Esophagus muscularis mucosa (tissue), 4 donors: ENCODE measurements around the gene REG4. TPM values are rescaled to one million over a fixed set of nuclear protein-coding genes. Genes with fewer than 3 reads are reported as not detected.

Experiments used
- DNase-seq: peaks from one replicate; pipeline ENCODE4 v3.0.0-alpha.2; 2017; ENCODE audit errors: extremely low spot score
- H3K27ac ChIP-seq, 4 donors: fragments of 200-600 bp; sonication (generic); replicated peaks in 1 of 4; 1 replicate in 3 of 4; 2 replicates in 1 of 4; pipeline ENCODE4 v1.5.1; 2016 to 2019; ENCODE audit warnings: mild to moderate bottlenecking in 1 of 4
- H3K27me3 ChIP-seq, 4 donors: fragments of 200-600 bp; sonication (generic); one replicate each; pipeline versions ENCODE4 v1.5.1 to v1.6.0; 2016 to 2019
- H3K36me3 ChIP-seq, 4 donors: fragments of 200-600 bp; sonication (generic); one replicate each; pipeline ENCODE4 v1.5.1; 2016 to 2019
- H3K4me1 ChIP-seq, 4 donors: fragments of 200-600 bp; sonication (generic); one replicate each; pipeline ENCODE4 v1.5.1; 2016 to 2019
- H3K4me3 ChIP-seq, 4 donors: fragments of 200-600 bp; sonication (generic); 1 replicate in 2 of 4; 2 replicates in 2 of 4; pipeline ENCODE4 v1.5.1; 2016 to 2019; ENCODE audit warnings: mild to moderate bottlenecking in 4 of 4, moderate library complexity in 1 of 4
- H3K9me3 ChIP-seq, 4 donors: fragments of 200-600 bp; sonication (generic); 1 replicate in 3 of 4; 2 replicates in 1 of 4; pipeline ENCODE4 v1.5.1; 2016 to 2019
- EP300 ChIP-seq: sonication (generic); formaldehyde crosslinking; IDR thresholded peaks from one replicate; pipeline ENCODE4 v1.6.1; 2017; ENCODE audit warnings: antibody characterized with exemption
- POLR2A ChIP-seq: fragments of 450-650 bp; IDR thresholded peaks from one replicate; pipeline ENCODE4 v1.6.1; 2017; ENCODE audit warnings: antibody characterized with exemption, moderate library complexity, mild to moderate bottlenecking, low read depth
- POLR2AphosphoS5 ChIP-seq, 2 donors: sonication (generic); formaldehyde crosslinking; IDR thresholded peaks; one replicate each; pipeline ENCODE4 v1.6.1; 2017; ENCODE audit warnings: antibody characterized with exemption in 2 of 2
- WGBS: methylation state at CpG from one replicate; pipeline ENCODE4 v1.1.5; 2018; 5-methylcytosine and 5-hydroxymethylcytosine counted together
- intact Hi-C: fragments of 100-400 bp; cut with DNase I; formaldehyde crosslinking; loops from one replicate; pipeline ENCODE4 v1.15.1; 2023
- total RNA-seq, 4 donors: library from RNA; depleted of rRNA; stranded (reverse); fragments of >200 nt; gene quantifications; one replicate each; pipeline versions ENCODE4 v1.1.0 to v1.2.1, GENCODE V29; 2016
- TF ChIP-seq, protein P1 (sequence below), 3 experiments: fragments of 200-600 bp in 2 of 3; fragments of 450-650 bp in 1 of 3; sonication (generic) in 2 of 3; IDR thresholded peaks; one replicate each; pipeline ENCODE4 v1.5.1; 2017 to 2019; ENCODE audit warnings: antibody characterized with exemption in 3 of 3, mild to moderate bottlenecking in 2 of 3, moderate library complexity in 1 of 3

The REG4 gene
- total RNA-seq, 4 donors from 2014 or later = not detected

DNA sequence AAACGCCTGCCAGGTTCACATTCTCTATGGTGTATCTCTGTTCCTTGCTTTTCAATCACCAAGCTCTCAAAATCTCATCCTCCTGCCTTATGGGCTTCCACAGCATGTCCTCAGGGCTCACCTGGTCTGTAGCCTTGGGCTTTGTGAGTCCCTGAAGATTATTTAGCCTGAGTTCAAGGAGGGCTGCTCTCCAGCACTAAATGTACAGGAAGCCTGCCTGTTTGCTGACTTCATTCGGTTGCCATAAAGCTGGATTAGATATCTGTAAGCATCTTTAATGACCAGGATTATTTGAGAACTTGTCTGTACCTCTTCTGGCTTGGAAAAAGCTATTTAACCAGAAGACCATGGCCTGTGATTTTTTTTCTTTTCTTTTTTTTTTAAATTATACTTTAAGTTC lies 6.9 kb upstream of the REG4 start:
- H3K36me3 ChIP-seq = no peaks in the 10 kb centered on the region
- peaks cover 0 to 7% (median 0%) of the 10 kb centered on the region in 4 donors for H3K27me3 ChIP-seq
- no peaks in the 10 kb centered on the region for H3K4me1 ChIP-seq
- DNase-seq = no peak
- no peak overlapping the region for H3K27ac ChIP-seq
- intact Hi-C loops = no loop called here
- no peaks in the 10 kb centered on the region for H3K9me3 ChIP-seq
- TF ChIP-seq, protein P1, sequence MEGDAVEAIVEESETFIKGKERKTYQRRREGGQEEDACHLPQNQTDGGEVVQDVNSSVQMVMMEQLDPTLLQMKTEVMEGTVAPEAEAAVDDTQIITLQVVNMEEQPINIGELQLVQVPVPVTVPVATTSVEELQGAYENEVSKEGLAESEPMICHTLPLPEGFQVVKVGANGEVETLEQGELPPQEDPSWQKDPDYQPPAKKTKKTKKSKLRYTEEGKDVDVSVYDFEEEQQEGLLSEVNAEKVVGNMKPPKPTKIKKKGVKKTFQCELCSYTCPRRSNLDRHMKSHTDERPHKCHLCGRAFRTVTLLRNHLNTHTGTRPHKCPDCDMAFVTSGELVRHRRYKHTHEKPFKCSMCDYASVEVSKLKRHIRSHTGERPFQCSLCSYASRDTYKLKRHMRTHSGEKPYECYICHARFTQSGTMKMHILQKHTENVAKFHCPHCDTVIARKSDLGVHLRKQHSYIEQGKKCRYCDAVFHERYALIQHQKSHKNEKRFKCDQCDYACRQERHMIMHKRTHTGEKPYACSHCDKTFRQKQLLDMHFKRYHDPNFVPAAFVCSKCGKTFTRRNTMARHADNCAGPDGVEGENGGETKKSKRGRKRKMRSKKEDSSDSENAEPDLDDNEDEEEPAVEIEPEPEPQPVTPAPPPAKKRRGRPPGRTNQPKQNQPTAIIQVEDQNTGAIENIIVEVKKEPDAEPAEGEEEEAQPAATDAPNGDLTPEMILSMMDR (IDR thresholded peaks at IDR 0.05) = no peak
- TF ChIP-seq POLR2A (no peak), POLR2AphosphoS5 (IDR thresholded peaks at IDR 0.05) (no peak), EP300 (no peak)
- H3K4me3 ChIP-seq = no peak overlapping the region
- 78% methylated on average over 2 of the region's 2 CpGs for WGBS

- intact Hi-C loops = no loop called here
- Histone ChIP-seq H3K27me3 (no peaks in the 10 kb centered on the region), H3K4me3 (no peak overlapping the region), H3K36me3 (no peaks in the 10 kb centered on the region), H3K4me1 (no peaks in the 10 kb centered on the region), H3K9me3 (no peaks in the 10 kb centered on the region), H3K27ac (no peak overlapping the region)
- WGBS = 90% methylated on average over 2 of the region's 2 CpGs
- DNase-seq = no peak
- no peak for TF ChIP-seq EP300
- TF ChIP-seq, protein P1 (IDR thresholded peaks at IDR 0.05) = no peak
- no peak for TF ChIP-seq POLR2A
- TF ChIP-seq POLR2AphosphoS5 (IDR thresholded peaks at IDR 0.05) = no peak
These were observed 5.1 kb upstream of the REG4 start for GRCh38 chr1:119816407-119816806.

DNA sequence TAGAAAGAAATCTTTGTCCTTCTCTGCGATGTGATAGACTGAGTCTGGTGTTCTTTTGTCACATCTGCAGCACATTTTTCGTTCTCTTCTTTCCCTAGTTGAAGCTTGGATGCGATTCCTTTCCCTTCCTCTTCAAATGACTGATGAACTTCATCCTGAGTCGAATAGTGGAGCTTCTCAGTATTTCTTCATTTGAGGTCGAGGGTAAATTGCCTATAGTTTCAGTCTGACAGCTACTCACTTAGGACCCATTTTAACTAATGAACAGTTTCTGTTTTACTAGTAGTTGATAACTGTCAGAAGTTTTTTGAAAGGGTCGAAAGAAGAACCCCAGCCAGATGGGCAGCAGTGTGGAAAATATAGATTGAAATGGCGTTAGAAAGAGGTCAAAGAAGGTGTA lies 4.7 kb upstream of the REG4 start:
- no peaks in the 10 kb centered on the region for H3K27me3 ChIP-seq
- H3K9me3 ChIP-seq = no peaks in the 10 kb centered on the region
- no peak for TF ChIP-seq EP300
- TF ChIP-seq POLR2AphosphoS5 (IDR thresholded peaks at IDR 0.05) = no peak
- TF ChIP-seq POLR2A = no peak
- TF ChIP-seq, protein P1 (IDR thresholded peaks at IDR 0.05) = no peak
- H3K36me3 ChIP-seq = no peaks in the 10 kb centered on the region
- WGBS = 82% methylated on average over 7 of the region's 7 CpGs
- no peak overlapping the region for H3K27ac ChIP-seq
- no peaks in the 10 kb centered on the region for H3K4me1 ChIP-seq
- no peak overlapping the region for H3K4me3 ChIP-seq
- DNase-seq = no peak
- intact Hi-C loops = no loop called here

DNA sequence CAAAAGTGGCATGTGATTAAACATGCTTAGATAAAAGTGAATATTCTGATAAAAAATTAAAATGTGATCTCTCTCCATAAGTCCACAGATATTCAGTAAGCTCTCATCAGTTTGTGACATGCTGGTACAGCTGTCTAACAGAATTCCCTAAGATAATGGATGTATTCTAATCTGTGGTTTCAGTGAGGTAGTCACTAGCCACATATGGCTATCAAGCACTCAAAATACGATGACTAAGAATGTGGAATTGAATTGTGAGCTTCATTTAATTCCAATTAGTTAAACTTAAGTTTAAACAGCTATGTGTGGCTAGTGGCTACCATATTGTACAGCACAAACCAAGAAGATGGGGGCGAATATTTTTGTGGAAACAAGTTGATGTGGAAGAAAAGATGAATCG lies 4.1 kb upstream of the REG4 start:
- no peaks in the 10 kb centered on the region for H3K4me1 ChIP-seq
- DNase-seq = no peak
- H3K27ac ChIP-seq = no peak overlapping the region
- H3K27me3 ChIP-seq = no peaks in the 10 kb centered on the region
- no peak overlapping the region for H3K4me3 ChIP-seq
- 86% methylated on average over 3 of the region's 3 CpGs for whole genome bisulfite sequencing
- H3K36me3 ChIP-seq = no peaks in the 10 kb centered on the region
- intact Hi-C loops = no loop called here
- H3K9me3 ChIP-seq = no peaks in the 10 kb centered on the region
- TF ChIP-seq POLR2AphosphoS5 (IDR thresholded peaks at IDR 0.05) = no peak
- TF ChIP-seq, protein P1 (IDR thresholded peaks at IDR 0.05) = no peak
- TF ChIP-seq EP300 = no peak
- TF ChIP-seq POLR2A = no peak

- intact Hi-C loops = no loop called here
- H3K4me3 ChIP-seq = no peak overlapping the region
- no peak for TF ChIP-seq EP300
- TF ChIP-seq POLR2A = no peak
- no peaks in the 10 kb centered on the region for H3K36me3 ChIP-seq
- H3K27me3 ChIP-seq = no peaks in the 10 kb centered on the region
- no peaks in the 10 kb centered on the region for H3K9me3 ChIP-seq
- no peaks in the 10 kb centered on the region for H3K4me1 ChIP-seq
- WGBS = 82% methylated on average over 1 of the region's 1 CpG
- no peak for DNase-seq
- no peak overlapping the region for H3K27ac ChIP-seq
These were observed 3.0 kb upstream of the REG4 start for GRCh38 chr1:119814288-119814687.
